ENCODE results near the gene GSTM1.

Gene GSTM1

DNA sequence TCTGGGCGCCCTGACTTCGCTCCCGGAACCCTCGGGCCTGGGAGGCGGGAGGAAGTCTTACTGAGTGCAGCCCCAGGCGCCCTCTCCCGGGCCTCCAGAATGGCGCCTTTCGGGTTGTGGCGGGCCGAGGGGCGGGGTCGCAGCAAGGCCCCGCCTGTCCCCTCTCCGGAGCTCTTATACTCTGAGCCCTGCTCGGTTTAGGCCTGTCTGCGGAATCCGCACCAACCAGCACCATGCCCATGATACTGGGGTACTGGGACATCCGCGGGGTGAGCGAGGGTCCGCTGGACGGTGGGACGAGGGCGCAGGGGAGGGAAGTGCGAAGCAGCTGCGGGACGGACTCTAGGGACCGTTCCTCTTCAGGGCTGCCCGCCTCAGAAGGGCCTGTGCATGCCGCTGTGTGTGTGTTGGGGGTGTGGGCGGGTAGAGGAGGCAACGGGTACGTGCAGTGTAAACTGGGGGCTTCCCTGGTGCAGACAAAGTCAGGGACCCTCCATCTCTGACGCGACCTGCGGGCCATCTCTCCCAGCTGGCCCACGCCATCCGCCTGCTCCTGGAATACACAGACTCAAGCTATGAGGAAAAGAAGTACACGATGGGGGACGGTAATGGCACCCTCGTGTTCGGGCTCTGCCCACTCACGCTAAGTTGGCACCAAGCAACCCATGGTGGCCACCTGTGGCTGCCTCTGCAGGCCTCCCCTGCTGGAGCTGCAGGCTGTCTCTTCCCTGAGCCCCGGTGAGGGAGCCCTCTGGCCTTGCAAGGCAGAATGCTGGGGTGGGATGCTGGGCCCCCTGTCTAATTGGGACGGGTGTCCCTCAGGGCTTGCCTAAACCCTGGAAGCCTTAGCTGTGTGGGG is at the start of gene GSTM1:
Gene GSTM1, plus strand, starts transcription at position 177 of the 859 bp plus-strand sequence. Its CDS starts 57 bp downstream, at position 234.
- DNase-seq (ENCODE audit: low read depth in 1 of 2, low spot score in 1 of 2): peak in 1 of 2 donors; percentile 38

DNA sequence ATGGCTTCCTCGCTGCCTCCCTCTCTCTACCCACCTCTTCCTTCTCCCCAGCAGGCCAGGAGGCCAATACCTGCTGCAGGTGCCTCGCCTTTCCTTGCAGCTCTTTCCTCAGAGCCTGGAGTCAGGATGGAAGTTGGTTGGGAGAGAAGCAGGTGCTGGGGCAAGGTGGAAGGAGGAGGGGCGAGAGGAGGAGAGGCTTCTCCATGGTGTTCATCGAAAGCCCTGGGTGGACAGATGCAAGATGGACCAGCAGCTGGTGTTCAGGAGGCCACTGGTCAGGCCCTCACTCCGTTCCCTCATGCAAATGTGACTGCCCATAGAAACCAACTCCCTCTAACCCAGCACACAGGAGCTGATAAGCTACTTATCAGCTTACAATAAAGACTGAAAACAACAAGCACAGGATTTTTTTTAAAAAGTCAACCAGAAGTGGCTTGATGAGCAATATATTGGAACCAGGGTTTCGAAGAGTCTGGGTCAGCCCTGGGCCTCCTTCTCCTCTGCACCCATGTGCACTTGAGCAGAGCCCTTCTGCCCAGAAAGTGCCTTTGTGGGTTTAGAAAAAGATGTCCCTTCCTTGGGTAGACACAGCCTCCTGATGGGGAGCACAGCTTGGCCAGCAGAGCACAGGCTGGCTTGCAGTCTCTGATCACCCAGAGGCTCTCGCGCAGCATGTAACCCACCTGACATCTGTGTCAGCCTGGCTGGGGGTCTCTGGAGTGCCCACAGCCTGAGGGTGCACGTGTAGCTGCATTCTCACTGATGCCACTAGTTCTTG is 48.4 kb upstream of the GSTM1 start:
- no peak for DNase-seq (ENCODE audit: low read depth in 1 of 2, low spot score in 1 of 2)

DNA sequence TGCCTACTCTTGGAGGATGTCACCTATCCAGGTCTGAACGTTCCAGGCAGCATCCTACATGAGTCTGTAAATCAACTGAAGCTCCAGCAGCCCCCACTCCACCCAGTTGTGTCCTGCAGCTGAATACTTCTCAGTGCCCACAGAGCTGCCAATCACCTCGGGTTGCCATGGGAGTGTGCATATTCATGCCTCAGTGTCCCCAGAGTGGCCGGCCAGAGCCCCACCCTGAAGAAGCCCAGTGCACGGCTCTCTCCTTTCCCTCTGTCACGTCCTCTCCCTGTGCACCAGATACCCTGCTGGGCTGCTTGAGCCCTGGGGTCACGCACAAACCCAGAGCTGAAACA is 47.8 kb upstream of the GSTM1 start:
- no peak for DNase-seq (ENCODE audit: low read depth in 1 of 2, low spot score in 1 of 2)

DNA sequence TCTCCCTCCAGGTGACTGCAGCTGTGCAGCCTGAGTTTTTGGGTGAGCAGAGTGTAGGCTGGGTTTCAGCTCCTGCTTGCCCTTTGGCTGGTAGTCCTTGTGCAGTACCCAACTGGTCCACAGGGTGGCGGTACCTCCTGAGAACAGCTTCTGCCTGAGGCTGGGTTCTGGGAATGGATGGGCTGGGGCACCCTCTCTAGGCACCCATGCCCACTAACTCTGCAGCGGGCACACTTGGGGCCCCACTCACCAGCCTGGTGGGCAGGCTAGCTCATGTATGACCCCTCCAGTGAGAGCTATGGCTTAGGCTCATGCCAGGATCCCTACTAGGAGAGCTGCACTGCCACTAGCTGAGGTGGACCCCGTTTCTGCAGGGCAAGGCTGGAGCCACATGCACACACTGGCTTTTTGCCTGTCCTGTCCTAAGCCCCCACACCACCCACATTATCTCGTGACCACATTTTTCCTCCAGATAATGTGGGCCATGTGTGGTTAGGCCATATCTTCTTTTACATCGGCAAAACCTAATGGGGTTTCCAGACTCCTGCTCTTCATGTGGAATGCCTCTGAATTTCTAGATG is 47.2 kb upstream of the GSTM1 start:
- DNase-seq (ENCODE audit: low read depth in 1 of 2, low spot score in 1 of 2): peak; percentile 88 to 89

DNA sequence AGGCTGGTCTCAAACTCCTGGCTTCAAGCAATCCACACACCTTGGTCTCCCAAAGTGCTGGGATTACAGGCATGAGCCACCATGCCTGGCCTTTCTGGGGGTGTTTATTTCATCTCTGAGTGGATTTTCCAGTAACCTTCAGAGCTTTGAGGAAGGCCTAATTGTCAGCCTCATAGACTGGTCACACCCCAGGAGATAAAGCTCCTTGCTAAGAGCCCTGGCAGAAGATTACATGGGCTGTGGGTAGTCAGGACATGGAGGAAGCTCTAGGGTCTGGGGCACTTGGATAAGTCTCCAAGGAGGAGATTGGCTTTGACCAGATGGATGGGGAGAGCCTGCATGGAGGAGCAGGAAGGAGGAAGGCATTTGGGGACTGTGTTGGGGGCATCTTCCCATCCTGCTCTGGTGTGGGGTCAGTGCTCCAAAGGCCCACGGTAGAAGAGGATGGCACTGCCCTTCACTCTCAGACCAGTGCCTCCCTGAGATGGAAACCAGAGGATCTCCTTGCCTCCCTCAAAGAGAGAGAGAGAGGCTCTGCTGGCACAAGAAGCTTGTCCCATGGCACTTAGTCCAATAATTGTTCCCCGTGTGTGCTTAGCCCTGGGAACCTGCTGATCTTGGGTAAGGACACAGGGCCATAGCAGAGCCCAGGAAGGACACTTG is 46.4 kb upstream of the GSTM1 start:
- no peak for DNase-seq (ENCODE audit: low read depth in 1 of 2, low spot score in 1 of 2)

DNA sequence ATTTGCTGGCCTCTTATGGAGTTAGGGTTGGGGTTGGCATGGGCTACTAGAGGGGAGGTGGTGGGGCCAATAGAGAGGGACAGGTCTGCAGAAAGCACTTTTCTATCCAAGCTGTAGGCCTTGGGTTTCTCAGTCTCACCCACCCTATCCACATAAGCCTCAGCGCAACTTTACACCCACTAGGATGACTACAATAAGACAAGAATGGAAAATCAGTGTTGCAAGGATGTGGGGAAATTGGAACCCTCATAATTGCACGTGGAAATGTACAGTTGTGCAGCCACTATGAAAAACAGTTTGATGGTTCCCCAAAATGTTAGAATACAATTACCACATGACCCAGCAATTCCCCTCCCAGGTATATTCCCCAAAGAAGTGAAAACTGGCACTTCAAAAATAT is 45.8 kb upstream of the GSTM1 start:
- no peak for DNase-seq (ENCODE audit: low read depth in 1 of 2, low spot score in 1 of 2)

DNA sequence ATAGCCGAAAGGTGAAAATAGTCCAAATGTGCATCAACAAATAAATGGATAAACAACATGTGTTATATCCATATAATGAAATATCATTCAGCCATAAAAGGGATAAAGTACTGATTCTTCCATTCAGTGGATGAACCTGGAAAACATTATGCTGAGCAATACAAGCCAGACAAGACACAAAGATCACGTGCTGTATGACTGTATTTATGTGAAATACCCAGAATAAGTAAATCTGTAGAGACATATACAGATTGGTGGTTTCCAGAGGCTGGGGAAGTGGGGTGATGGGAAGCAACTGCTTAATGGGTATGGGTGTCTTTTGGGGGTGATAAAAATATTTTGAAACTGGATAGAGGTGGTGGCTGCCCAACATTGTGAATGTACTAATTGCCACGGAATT is 45.0 kb upstream of the GSTM1 start:
- DNase-seq (ENCODE audit: low read depth in 1 of 2, low spot score in 1 of 2): no peak

DNA sequence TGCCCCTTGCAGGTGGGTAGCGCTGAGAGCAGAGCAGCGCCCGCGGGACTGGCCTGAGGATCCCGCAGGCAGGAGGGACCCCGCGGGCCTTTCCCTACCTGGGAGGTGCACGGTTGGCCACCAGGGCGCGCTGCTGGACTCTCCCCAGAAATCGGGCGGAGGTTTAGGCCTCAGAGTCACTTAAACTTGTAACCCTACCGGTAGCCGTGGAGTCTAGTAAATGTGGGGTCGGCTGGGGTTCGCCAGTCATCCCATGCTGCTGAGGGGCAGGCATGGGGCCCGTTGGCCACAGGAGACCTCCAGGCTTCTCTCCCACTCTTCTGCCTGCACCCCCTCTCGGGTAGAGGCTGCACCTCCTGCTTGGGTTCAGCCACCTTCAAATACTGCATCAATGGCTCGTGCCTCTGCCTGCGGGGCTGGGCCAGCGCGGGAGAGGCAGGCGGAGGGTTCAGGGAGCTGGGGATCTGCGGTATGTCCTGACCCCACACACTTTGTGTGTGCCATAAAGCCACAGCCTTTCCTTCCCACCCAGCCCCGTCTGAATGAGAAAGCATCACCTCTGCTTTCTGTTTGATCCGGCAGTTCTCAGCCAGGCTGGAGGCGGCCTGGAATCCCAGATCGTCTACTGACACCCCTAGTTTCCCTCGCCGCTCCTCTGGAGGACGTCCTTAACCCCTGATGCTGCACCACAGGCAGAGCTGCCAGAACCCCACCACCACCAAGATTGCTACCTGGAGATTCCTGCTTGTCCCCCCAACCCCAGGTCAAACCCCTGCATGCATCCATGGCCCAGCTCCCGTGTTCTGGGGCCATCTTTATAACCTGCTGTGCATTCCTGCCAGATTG is 44.0 kb upstream of the GSTM1 start:
- DNase-seq (ENCODE audit: low read depth in 1 of 2, low spot score in 1 of 2): peak; percentile 74 to 82

DNA sequence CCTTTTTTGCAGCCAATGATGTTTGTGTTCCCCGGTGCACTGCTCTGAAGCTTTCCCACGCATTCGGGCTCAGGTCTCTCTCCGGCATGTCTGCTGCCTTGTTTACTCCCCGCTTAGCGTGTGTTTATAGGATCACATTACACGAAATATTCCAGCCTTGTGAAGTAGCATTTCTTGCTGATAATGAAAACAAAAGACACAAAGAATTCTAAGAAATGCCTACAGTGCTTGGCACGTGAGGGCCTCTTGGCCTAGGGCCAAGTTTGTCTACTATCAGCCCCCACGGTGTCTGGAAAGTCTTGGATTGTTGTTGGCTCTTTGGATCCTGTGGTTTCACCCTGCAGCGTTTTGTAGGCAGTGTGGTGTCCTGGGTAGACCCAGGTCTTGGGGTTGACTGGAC is 42.9 kb upstream of the GSTM1 start:
- DNase-seq (ENCODE audit: low read depth in 1 of 2, low spot score in 1 of 2): no peak

DNA sequence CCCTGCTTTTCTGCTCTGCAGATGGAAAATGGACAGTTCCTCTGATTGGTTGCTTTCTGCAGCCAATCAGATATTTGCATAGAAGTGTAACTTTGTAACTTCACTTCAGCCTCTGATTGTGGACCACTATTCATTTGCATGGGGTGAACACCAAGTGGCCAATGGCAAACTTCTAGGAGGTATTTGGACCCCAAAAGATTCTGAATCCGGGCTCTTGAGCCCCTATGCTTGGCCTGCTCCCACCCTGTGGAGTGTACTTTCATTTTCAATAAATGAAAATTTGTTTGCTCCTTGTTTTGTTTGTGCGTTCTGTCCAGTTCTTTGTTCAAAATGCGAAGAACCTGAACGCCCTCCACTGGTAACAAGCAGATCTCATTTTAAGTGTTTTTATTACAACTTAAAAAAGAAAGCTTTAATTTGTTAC is 38.1 kb upstream of the GSTM1 start:
- DNase-seq (ENCODE audit: low read depth in 1 of 2, low spot score in 1 of 2): no peak

DNA sequence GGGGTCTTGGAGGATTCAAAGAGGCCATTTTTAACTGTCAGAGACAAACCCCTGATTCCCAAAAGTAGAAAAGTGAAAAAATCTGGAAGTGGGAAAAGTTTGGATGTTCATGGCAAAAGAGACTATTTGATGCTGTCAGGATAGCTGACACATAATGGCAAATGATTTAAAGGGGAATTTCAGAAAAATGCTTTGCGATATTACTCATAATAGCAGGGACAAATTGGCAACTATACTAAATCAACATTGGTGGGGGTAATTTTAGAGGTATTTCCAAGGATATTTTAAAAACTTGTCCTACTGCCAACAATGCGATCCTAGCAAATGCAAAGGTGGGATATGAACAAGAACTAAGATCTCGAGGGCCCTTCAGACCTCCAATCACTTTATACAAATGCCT is 37.0 kb upstream of the GSTM1 start:
- DNase-seq (ENCODE audit: low read depth in 1 of 2, low spot score in 1 of 2): no peak

DNA sequence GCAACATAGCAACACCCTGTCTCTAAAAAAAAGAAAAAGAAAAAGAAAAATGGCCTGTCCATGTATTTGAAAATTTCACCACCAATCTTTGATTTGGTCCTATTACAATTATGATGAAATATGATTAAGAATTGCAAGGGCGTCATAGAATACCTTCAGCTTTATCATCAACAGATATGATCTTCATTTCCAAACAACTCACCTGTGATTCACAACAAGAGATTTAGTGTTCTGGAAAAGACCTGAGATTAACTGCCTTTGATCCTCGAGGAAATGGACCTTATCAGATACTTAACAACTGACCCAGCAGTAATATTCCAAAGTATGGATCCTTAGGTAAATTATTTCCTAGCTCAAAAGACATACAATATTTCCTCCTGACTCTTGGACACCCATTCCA is 35.2 kb upstream of the GSTM1 start:
- no peak for DNase-seq (ENCODE audit: low read depth in 1 of 2, low spot score in 1 of 2)

DNA sequence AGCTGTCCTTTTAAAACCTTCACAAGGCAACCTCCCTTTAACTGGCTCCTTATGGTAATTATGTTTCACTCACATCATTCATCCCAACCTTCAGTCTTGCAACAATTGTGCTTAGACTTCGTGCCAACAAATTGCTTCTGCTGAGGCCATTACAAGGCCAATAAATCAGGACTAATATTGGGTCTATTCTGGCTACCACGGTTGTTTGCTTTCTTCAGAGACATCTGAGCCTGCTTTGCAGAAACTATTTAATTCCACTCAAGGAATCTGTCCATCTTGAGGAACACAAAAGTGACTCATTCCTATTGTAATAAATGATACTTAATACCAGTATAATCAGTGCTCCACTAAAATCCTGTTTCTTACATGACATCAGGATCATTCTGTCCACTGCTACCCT is 34.3 kb upstream of the GSTM1 start:
- DNase-seq (ENCODE audit: low read depth in 1 of 2, low spot score in 1 of 2): no peak

DNA sequence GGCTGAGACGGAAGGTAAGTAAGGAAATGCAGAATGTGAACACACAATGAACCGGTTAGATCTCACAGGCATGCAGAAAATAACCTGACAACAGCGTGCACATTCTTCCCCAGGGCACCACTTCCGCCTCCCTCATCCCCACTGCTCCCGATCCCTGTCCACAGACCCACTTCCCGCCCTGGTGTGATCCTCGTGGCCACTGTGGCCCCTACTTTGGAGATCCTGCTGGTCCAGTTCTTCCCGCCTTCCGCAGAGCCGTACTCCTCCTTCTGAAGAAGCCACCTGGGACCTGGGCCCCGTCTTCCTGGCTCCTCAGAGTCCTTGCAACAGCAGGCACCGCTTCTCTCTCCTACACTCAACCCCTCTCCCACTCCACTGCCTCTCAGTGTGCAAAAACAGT is 33.1 kb upstream of the GSTM1 start:
- DNase-seq (ENCODE audit: low read depth in 1 of 2, low spot score in 1 of 2): no peak

DNA sequence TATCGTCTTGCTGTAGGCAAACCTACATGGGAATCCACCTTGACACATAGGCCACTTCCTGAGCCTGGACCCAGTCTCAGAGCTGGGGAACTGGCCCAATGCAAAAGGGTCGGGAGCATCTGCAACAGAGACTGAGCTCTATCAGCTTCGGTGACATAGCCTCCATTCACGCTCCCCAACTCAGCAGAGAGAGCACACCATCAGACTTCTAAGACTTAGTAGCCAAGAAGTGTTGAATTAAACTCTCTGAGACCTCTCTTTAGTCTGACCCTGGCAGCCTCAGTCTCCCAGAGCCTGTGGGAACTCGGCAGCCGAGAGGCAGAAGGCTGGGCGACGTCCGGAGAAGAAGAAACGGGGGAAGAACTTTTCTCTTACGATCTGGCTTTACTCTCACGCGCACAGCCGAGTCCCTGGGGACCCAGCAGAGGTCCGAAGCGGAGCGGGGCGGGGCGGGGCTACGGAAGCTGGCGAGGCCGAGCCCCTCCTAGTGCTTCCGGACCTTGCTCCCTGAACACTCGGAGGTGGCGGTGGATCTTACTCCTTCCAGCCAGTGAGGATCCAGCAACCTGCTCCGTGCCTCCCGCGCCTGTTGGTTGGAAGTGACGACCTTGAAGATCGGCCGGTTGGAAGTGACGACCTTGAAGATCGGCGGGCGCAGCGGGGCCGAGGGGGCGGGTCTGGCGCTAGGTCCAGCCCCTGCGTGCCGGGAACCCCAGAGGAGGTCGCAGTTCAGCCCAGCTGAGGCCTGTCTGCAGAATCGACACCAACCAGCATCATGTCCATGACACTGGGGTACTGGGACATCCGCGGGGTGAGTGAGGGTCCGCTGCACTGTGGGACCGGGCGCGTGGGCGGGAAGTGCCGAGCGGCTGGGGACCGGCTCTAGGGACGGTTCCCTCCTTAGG is 31.8 kb upstream of the GSTM1 start, which contains the start of gene GSTM4:
Gene GSTM4, plus strand, starts transcription at position 485 of the 905 bp plus-strand sequence. Its CDS starts 291 bp downstream, at position 776.
- DNase-seq (ENCODE audit: low read depth in 1 of 2, low spot score in 1 of 2): peak; percentile 42 to 49

DNA sequence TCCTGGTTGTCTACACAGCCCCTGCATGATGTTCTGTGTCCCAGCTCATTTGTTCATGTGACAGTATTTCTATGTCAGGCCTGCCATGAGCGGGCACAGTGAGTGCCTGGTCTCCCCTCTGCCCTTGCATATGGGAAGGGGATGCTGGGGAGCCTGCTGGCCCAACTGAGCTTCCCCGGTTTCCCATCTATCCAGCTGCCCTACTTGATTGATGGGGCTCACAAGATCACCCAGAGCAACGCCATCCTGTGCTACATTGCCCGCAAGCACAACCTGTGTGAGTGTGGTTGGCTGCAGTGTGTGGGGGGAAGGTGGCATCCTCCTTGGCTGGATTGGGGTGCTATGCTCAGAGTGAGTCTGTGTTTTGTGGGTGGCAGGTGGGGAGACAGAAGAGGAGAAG is 30.2 kb upstream of the GSTM1 start:
- DNase-seq (ENCODE audit: low read depth in 1 of 2, low spot score in 1 of 2): no peak

DNA sequence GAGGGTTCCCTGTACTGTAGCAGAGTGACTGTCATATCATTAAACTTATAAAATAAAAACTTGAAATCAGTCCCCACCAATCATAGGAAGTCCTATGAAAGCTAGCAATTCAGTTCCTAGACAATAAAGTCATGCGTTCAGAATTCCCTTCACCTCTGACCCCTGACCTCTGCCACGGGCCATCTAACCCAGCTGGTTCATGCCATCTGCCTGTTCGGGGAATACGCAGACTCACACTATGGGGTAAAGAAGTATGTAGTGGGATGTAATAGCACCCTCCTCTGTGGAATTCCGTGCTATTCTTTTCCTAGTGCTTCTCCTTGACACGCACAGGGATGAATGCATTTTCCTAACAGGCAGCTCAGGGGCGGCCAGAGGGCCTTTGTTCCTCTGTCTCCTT is 29.6 kb upstream of the GSTM1 start:
- DNase-seq (ENCODE audit: low read depth in 1 of 2, low spot score in 1 of 2): no peak

DNA sequence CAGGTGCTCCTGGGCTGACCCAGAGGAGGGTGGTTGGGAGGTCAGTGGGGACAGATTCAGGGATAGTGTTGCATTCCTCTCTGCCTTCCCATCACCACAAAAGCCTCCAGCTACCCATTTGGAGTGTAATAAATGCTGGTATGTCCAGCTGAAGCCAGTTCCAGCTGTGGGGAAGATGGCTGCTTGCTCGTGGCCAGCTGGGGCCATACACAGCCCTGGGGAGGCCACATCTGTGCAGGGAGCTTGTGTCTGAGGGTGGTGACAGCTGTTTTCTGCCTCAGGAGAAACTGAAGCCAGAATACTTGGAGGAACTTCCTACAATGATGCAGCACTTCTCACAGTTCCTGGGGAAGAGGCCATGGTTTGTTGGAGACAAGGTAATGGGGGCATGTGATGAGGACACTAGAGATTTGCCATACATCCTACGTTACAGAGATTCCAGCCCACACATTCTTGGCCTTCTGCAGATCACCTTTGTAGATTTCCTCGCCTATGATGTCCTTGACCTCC is 29.0 kb upstream of the GSTM1 start:
- DNase-seq (ENCODE audit: low read depth in 1 of 2, low spot score in 1 of 2): no peak

DNA sequence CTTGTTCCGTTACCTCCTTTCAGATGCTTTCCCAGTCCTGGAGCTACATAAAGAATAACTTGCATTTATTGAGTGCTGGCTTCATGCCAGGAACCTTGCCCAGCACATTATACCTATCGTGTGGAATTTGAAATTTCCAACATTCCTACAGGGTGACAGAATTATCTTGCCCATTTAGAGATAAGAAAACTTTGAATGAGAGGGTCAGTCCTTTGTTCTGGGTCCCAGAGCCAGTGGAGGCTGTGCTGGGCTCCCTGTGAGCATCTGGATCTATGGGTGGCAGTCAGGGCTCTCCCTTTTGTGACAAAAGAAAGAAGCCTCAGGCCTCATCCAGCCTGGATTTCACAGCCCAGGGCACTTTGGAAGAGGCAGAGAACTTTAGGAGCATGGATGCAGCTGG is 28.5 kb upstream of the GSTM1 start:
- no peak for DNase-seq (ENCODE audit: low read depth in 1 of 2, low spot score in 1 of 2)
